GM18507 (cell line): Measurements from ENCODE around the gene ADAMTSL3.
"Not testable (repeated sequence)": the region's sequence is repeated elsewhere in the genome, so short reads cannot be mapped to it uniquely, and the experiment has no call there.

Experiments used
- DNase-seq: peaks from one replicate; pipeline ENCODE4 v3.0.0; 2011; ENCODE audit warnings: low read depth; ENCODE audit not compliant: insufficient read length; ENCODE audit errors: extremely low spot score
- FAIRE-seq: peaks from 2 replicates; lab custom pipeline; 2011; peaks lifted over from hg19 to GRCh38; lab: Jason Lieb, UNC

ADAMTSL3 gene

GRCh38 chr15:84035399-84035766, 381.5 kb downstream of the ADAMTSL3 start:
- no peak for FAIRE-seq
- DNase-seq: no peak

- DNase-seq: no peak
- FAIRE-seq: no peak
These were observed 383.4 kb downstream of the ADAMTSL3 start for GRCh38 chr15:84037301-84037700.

GRCh38 chr15:84042434-84043056, 388.6 kb downstream of the ADAMTSL3 start:
- not testable (repeated sequence) for FAIRE-seq

DNA sequence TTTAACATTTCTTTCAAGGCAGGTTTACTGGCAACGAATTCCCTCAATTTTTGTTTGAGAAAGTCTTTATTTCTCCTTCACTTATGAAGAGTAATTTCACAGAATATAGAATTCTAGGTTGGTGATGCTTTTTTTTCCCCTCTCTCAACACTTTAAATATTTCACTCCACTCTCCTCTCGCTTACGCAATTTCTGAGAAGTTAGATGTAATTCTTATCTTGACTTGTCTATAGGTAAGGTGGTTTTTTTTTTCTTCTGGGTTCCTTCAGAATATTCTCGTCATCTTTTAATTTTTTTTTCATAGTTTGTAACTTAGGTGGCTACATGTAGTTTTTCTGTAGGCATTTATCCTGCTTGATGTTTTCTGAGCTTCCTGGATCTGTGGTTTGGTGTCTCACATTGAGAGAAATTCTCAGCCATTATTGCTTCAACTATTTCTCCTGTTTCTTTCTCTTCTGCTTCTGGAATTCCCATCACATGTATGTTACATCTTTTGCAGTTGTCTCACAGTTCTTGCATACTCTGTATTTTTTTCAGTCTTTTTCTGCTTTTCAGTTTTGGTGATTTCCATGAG, 392.2 kb downstream of the ADAMTSL3 start:
- DNase-seq (no peak), FAIRE-seq (no peak)

More at GRCh38 chr15:84042434-84043056, 388.6 kb downstream of the ADAMTSL3 start:
- DNase-seq: not testable (repeated sequence)

DNA sequence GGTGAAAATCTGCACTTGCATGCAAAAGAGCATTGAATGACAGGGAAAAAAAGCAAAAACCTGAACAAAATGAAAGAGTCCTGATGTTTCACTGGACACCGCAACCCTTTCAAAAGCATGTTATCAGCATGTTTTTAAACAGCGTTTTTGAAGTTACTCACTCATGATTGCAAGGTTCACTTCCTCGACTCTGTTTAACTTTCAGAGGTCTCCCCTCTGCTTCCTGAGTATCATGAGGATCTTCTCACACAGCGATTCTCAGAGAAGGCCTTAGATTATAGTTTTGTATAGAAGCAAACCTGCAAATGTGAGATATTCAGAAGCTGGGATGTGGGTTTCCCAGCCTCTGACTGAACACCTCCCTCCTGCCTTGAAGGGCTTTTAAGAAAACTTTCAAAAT, 395.6 kb downstream of the ADAMTSL3 start:
- FAIRE-seq: peak; percentile 87
- DNase-seq: not testable (repeated sequence)

DNA sequence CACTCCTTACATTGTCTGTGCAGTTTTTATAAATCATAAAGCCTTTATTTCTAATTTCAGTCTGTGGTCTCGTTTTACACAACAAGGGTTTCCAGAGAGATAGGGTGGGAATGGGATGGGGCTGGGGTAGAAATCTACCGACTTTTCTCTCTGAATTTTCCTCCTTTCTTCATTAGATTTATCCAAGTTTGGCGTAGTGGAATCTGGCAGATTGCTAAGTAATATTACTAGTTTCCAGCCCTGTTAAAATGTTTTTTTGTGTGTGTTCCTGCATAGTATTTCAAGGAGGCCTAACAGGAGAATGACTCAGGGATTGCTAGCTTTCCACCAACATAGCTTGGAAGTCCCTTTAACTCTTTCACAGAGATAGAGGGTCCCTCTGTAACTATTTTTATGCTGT, 396.2 kb downstream of the ADAMTSL3 start:
- DNase-seq (no peak), FAIRE-seq (no peak)

DNA sequence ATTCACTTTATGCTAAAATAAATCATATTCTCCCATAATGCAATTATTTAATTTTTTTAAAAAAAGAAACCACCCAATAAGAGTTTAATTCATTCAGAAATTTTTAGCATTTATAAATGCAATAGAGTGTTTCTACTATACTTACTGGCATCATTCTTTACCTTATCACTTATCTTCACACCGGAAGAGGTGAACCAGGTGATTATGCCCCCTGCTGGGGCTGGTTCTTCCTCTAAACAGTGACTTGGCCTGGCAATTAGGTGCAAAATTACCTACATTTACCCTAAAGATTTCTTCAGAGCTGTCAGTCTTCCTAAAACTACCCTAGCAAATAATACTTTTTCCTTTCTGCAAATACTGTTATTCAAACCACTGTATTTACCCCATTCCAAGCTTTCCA, 397.2 kb downstream of the ADAMTSL3 start:
- FAIRE-seq: peak; percentile 63
- not testable (repeated sequence) for DNase-seq

DNA sequence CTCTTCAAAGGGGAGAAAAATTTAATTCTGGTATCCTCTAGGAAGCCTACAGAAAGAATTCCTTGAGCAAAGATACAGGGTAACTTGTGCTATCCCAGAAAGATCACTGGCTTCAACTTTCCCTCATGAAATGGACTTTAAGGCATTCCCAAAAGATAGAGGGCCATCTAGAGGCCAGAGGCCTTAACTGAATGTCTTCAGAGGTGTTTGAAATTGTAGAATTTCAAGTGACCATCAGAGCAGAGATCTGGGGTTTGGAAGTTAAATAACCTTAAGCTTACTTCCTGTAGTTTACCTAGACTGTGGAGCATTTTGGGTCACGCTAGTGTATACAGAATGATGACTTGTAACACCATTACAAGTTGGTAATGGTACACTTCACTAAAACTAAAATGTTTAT, 400.6 kb downstream of the ADAMTSL3 start:
- FAIRE-seq: peak; percentile 82

GRCh38 chr15:84057714-84058331, 403.9 kb downstream of the ADAMTSL3 start:
- DNase-seq (no peak), FAIRE-seq (no peak)

More for the DNA sequence above, 400.6 kb downstream of the ADAMTSL3 start:
- not testable (repeated sequence) for DNase-seq

GRCh38 chr15:84063674-84064073, 409.8 kb downstream of the ADAMTSL3 start:
- not testable (repeated sequence) for DNase-seq, FAIRE-seq

GRCh38 chr15:84068674-84069073, 414.8 kb downstream of the ADAMTSL3 start:
- FAIRE-seq, DNase-seq: not testable (repeated sequence)

DNA sequence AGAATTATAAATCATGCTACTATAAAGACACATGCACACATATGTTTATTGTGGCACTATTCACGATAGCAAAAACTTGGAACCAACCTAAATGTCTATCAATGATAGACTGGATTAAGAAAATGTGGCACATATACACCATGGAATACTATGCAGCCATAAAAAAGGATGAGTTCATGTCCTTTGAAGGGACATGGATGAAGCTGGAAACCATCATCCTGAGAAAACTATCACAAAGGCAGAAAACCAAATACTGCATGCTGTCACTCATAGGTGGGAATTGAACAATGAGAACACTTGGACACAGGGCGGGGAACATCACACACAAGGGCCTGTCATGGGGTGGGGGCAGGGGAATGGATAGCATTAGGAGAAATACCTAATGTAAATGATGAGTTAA, 424.1 kb downstream of the ADAMTSL3 start:
- not testable (repeated sequence) for DNase-seq, FAIRE-seq

DNA sequence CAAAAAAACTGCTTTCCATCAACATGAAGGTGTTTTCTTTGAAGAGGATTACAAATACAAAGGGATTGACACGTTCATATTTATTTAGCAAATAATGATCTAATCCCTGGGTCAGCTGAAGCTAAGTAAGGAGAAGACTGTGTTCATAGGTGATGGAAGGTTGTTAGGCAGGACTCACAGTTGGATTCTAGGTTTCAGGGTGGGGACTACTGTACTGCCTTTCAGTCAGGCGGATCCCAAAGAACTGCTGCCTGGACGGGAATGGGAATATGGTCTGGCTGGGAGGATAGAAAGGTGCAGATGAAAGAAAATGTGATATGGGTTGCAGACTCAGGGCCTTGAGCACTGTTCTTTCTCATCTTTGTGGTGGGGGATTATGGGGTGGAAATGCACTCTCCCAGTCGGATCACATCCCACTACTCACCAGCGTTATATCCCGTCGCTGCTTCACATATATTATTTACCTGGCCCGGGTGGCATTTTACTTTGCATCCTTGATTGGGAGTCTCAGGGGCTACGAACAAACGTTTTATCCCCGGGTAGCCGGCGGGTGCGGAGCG, 425.5 kb downstream of the ADAMTSL3 start:
- not testable (repeated sequence) for FAIRE-seq

GRCh38 chr15:84079885-84080777, 426.2 kb downstream of the ADAMTSL3 start:
- FAIRE-seq (peak; percentile 59), DNase-seq (no peak)

More for the DNA sequence above, 425.5 kb downstream of the ADAMTSL3 start:
- DNase-seq: not testable (repeated sequence)

DNA sequence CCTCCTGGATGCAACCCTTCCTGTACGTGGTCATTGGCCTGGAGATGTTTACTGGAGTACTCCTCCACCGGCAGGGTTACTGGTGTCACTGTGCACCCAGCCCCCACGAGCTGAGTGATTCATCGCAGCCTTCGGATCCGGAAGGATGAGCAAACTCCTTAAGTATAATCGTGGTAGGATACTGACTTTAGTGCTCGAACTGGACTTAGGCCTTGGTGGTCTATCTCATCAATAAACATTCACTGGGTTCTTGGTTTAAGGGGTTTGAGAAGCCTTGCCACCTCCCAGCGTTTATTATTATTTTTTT, 426.8 kb downstream of the ADAMTSL3 start:
- not testable (repeated sequence) for DNase-seq, FAIRE-seq

GRCh38 chr15:84081391-84082168, 427.7 kb downstream of the ADAMTSL3 start:
- DNase-seq (no peak), FAIRE-seq (no peak)

- no peak for FAIRE-seq
- no peak for DNase-seq
These were observed 428.8 kb downstream of the ADAMTSL3 start for GRCh38 chr15:84082739-84083138.

- DNase-seq, FAIRE-seq: not testable (repeated sequence)
These were observed 432.1 kb downstream of the ADAMTSL3 start for GRCh38 chr15:84086071-84086470.
